A673 (cell line): ENCODE data around the gene BBS9. TPM values are rescaled to one million over a fixed set of nuclear protein-coding genes. Genes with fewer than 3 reads are reported as not detected.

Source experiments
- BruUV-seq: library from RNA; stranded (reverse); fragments of 400-500 nt; replicated peaks from 2 replicates; lab custom pipeline; 2021; lab: Mats Ljungman, UMichigan
- CTCF ChIA-PET: fragments of 300-600 bp; sonication (Branson Sonifier 250); formaldehyde crosslinking; loops from one replicate; lab custom pipeline; 2022; ENCODE audit warnings: antibody characterized with exemption; lab: Charles Lee
- POLR2A ChIA-PET: fragments of 300-600 bp; sonication (Branson Sonifier 250); formaldehyde crosslinking; loops from one replicate; lab custom pipeline; 2022; ENCODE audit warnings: antibody characterized with exemption; ENCODE audit not compliant: low non-redundant PET; lab: Charles Lee
- DNase-seq: peaks from one replicate; pipeline ENCODE4 v3.0.0-alpha.2; 2015; ENCODE audit warnings: low spot score
- H3K27ac ChIP-seq: fragments of 200-600 bp; sonication (generic); 2 replicates; pipeline ENCODE4 v1.5.1; 2016; ENCODE audit warnings: mixed run types, low read depth, mild to moderate bottlenecking, mixed read lengths, antibody characterized with exemption, low read length; ENCODE audit not compliant: poor library complexity, severe bottlenecking
- H3K27me3 ChIP-seq: fragments of 200-600 bp; sonication (generic); replicated peaks from 2 replicates; pipeline ENCODE4 v1.6.1; 2017; ENCODE audit warnings: mixed run types, low read depth, mild to moderate bottlenecking, mixed read lengths, antibody characterized with exemption, low read length; ENCODE audit not compliant: insufficient read depth, poor library complexity
- H3K36me3 ChIP-seq: fragments of 200-600 bp; sonication (generic); 2 replicates; pipeline ENCODE4 v1.6.1; 2016; ENCODE audit warnings: mixed run types, mild to moderate bottlenecking, mixed read lengths, antibody characterized with exemption, low read length; ENCODE audit not compliant: insufficient read depth, poor library complexity, severe bottlenecking
- H3K4me1 ChIP-seq: fragments of 200-600 bp; sonication (generic); 2 replicates; pipeline ENCODE4 v1.6.1; 2017; ENCODE audit warnings: mixed run types, mild to moderate bottlenecking, mixed read lengths, antibody characterized with exemption, low read length; ENCODE audit not compliant: insufficient read depth, poor library complexity, severe bottlenecking
- H3K4me3 ChIP-seq: fragments of 200-600 bp; sonication (generic); 2 replicates; pipeline ENCODE4 v1.5.1; 2016; ENCODE audit warnings: low read depth, mixed run types, mild to moderate bottlenecking, mixed read lengths, low read length; ENCODE audit not compliant: poor library complexity, severe bottlenecking
- H3K9me3 ChIP-seq: fragments of 200-600 bp; sonication (generic); 2 replicates; pipeline ENCODE4 v1.6.1; 2016; ENCODE audit warnings: mixed run types, low read depth, mild to moderate bottlenecking, mixed read lengths, antibody characterized with exemption, low read length; ENCODE audit not compliant: poor library complexity, severe bottlenecking
- EZH2 ChIP-seq: fragments of 200-600 bp; sonication (generic); IDR thresholded peaks from 2 replicates; pipeline ENCODE4 v1.6.1; 2017; ENCODE audit warnings: borderline replicate concordance, low read depth, mild to moderate bottlenecking, mixed read lengths, antibody characterized with exemption, low read length; ENCODE audit not compliant: poor library complexity, severe bottlenecking
- intact Hi-C: fragments of 100-400 bp; cut with micrococcal nuclease; formaldehyde crosslinking; loops from one replicate; pipeline ENCODE4 v1.10.0; 2022; ENCODE audit not compliant: unreplicated experiment
- total RNA-seq: library from RNA; stranded (reverse); gene quantifications from 2 replicates; pipeline ENCODE4 v1.2.3, GENCODE V29; 2021
- TF ChIP-seq, protein P1 (sequence below): fragments of 300-800, 200-600 bp; sonication (generic); conservative IDR thresholded peaks from 2 replicates; pipeline ENCODE4 v1.5.1; 2017; ENCODE audit warnings: low read depth, mild to moderate bottlenecking, antibody characterized with exemption, low read length, moderate library complexity, mixed read lengths

BBS9 gene
- total RNA-seq, 1 experiment from 2014 or later: 9.4 TPM

DNA sequence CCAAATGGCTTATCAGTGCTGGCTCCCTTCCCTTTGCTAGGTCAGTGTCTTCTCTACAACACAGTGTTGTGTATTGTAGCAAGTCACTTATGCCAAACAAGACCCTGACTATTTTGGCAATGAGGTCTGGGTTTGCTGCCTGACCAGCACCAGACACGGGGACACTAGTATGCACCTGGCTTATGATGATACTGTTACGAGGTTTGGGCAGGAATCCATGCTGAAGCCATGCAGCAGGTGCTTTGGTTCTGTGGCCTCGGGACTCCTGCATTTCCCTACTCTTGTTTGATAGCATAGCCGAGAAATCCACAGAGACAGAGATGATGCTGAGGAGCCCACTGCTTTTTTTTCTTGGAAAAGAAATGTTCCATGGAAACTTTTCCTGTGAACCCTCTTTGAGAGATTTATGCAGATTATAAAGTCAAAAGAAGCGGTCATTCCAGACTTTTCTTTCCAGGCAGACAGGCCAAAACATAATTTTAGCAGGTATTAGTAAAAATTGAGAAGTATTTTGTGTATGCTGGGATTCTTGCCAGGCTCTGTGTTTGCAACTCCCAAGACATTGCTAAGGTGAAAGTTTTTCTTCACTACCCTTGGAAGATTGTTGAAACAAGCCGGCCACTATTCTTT is 291.1 kb downstream of the BBS9 start:
- Histone ChIP-seq H3K27ac (no peak overlapping the region), H3K4me1 (no peaks in the 10 kb centered on the region), H3K4me3 (no peak overlapping the region), H3K9me3 (no peaks in the 10 kb centered on the region), H3K36me3 (no peaks in the 10 kb centered on the region), H3K27me3 (no peaks in the 10 kb centered on the region)
- no peak for TF ChIP-seq EZH2
- TF ChIP-seq, protein P1, sequence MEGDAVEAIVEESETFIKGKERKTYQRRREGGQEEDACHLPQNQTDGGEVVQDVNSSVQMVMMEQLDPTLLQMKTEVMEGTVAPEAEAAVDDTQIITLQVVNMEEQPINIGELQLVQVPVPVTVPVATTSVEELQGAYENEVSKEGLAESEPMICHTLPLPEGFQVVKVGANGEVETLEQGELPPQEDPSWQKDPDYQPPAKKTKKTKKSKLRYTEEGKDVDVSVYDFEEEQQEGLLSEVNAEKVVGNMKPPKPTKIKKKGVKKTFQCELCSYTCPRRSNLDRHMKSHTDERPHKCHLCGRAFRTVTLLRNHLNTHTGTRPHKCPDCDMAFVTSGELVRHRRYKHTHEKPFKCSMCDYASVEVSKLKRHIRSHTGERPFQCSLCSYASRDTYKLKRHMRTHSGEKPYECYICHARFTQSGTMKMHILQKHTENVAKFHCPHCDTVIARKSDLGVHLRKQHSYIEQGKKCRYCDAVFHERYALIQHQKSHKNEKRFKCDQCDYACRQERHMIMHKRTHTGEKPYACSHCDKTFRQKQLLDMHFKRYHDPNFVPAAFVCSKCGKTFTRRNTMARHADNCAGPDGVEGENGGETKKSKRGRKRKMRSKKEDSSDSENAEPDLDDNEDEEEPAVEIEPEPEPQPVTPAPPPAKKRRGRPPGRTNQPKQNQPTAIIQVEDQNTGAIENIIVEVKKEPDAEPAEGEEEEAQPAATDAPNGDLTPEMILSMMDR: no peak
- POLR2A ChIA-PET: no interaction called here
- CTCF ChIA-PET: no interaction called here
- BruUV-seq: no TSS peak
- intact Hi-C loops: no loop called here
- DNase-seq: no peak

DNA sequence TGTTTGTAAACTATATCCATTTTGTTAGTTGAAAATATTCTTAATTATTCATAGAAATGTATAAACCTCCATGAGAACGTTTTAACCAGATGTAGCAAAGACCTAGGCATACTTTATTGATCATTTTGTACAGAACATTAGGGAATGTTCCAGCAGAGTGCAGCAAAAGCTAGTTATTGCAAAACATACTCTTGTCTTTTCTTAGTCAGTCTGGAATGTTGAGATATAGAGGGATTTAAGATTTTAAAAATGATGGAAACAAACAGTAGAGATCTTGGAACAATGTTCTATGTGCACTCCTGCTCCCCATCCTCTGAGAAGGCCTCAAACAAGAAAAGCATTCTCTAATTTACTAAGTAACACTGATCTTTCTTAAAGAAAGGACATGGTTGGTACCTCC is 292.1 kb downstream of the BBS9 start:
- Histone ChIP-seq H3K27me3 (no peaks in the 10 kb centered on the region), H3K9me3 (no peaks in the 10 kb centered on the region), H3K36me3 (no peaks in the 10 kb centered on the region), H3K4me3 (no peak overlapping the region), H3K27ac (no peak overlapping the region), H3K4me1 (no peaks in the 10 kb centered on the region)
- DNase-seq: no peak
- no TSS peak for BruUV-seq
- CTCF ChIA-PET: no interaction called here
- POLR2A ChIA-PET: no interaction called here
- intact Hi-C loops: no loop called here
- TF ChIP-seq, protein P1: no peak; the same call in 1 of the 2 replicates
- TF ChIP-seq EZH2: no peak

DNA sequence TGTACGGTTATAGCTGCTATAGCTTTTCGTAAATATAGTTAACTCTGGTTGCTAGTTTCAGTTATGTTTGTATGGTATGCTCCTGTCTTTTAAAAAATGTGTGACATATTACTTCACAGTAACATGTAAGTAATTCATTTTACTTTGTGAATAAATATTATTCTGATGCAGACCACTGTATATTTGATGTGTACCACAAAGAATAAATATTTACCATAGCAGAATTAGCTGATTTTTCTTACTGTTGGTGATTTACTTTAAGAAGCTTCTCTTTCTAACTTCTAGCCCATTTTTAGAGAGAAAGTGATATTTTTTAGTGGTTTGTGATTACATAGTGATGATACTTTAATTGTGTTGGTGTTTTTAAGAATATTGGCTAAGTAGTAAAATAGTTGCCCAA is 292.8 kb downstream of the BBS9 start:
- no peak for DNase-seq
- no TSS peak for BruUV-seq
- no peaks in the 10 kb centered on the region for H3K36me3 ChIP-seq
- intact Hi-C loops: no loop called here
- no peaks in the 10 kb centered on the region for H3K27me3 ChIP-seq
- ChIA-PET POLR2A (interaction anchor here (0.6 kb wide), 1 partner anchor 135 kb away, joined by 3 read pairs; no protein-coding TSS in a partner anchor), CTCF (no interaction called here)
- H3K9me3 ChIP-seq: no peaks in the 10 kb centered on the region
- no peak overlapping the region for H3K4me3 ChIP-seq
- H3K27ac ChIP-seq: no peak overlapping the region
- H3K4me1 ChIP-seq: no peaks in the 10 kb centered on the region
- TF ChIP-seq, protein P1: no peak
- TF ChIP-seq EZH2: no peak
